ENCODE measurements around the gene PIRT.
"Not testable (repeated sequence)": the region's sequence is repeated elsewhere in the genome, so short reads cannot be mapped to it uniquely, and the experiment has no call there.

The PIRT gene

GRCh38 chr17:10837921-10838320 is at the start of gene PIRT:
PIRT (minus strand) TSS chr17:10838087; CDS start chr17:10825645, 12,442 bp downstream.
- H3K27me3 ChIP-seq (ENCODE audit: low read depth, low read length): no peaks in the 10 kb centered on the region
- no peaks in the 10 kb centered on the region for H3K4me1 ChIP-seq (ENCODE audit: control insufficient read depth in 1 of 2, insufficient read depth in 2 of 2, low read length in 2 of 2)
- H3K9me3 ChIP-seq (ENCODE audit: control insufficient read depth in 1 of 2, low read length in 2 of 2): no peaks in the 10 kb centered on the region
- H3K4me3 ChIP-seq (ENCODE audit: low read depth in 1 of 2, low read length in 2 of 2): no peak within 1 kb of the TSS
- no peak within 1 kb of the TSS for H3K27ac ChIP-seq (ENCODE audit: low read length)
- no peaks in the 10 kb centered on the region for H3K36me3 ChIP-seq (ENCODE audit: control insufficient read depth in 1 of 2, insufficient read depth in 2 of 2, low read length in 2 of 2)

GRCh38 chr17:10881959-10882358 is 44.1 kb upstream of the PIRT start:
- H3K36me3 ChIP-seq (ENCODE audit: control insufficient read depth in 1 of 2, insufficient read depth in 2 of 2, low read length in 2 of 2): no peaks in the 10 kb centered on the region
- no peak overlapping the region for H3K4me3 ChIP-seq (ENCODE audit: low read depth in 1 of 2, low read length in 2 of 2)
- no peaks in the 10 kb centered on the region for H3K9me3 ChIP-seq (ENCODE audit: control insufficient read depth in 1 of 2, low read length in 2 of 2)
- no peaks in the 10 kb centered on the region for H3K4me1 ChIP-seq (ENCODE audit: control insufficient read depth in 1 of 2, insufficient read depth in 2 of 2, low read length in 2 of 2)
- no peak overlapping the region for H3K27ac ChIP-seq (ENCODE audit: low read length)
- no peaks in the 10 kb centered on the region for H3K27me3 ChIP-seq (ENCODE audit: low read depth, low read length)

GRCh38 chr17:10879190-10879836 is 41.4 kb upstream of the PIRT start:
- Histone ChIP-seq H3K4me3 (ENCODE audit: low read depth in 1 of 2, low read length in 2 of 2) (no peak overlapping the region), H3K36me3 (ENCODE audit: control insufficient read depth in 1 of 2, insufficient read depth in 2 of 2, low read length in 2 of 2) (no peaks in the 10 kb centered on the region), H3K27ac (ENCODE audit: low read length) (no peak overlapping the region), H3K27me3 (ENCODE audit: low read depth, low read length) (no peaks in the 10 kb centered on the region), H3K9me3 (ENCODE audit: control insufficient read depth in 1 of 2, low read length in 2 of 2) (no peaks in the 10 kb centered on the region), H3K4me1 (ENCODE audit: control insufficient read depth in 1 of 2, insufficient read depth in 2 of 2, low read length in 2 of 2) (no peaks in the 10 kb centered on the region)

GRCh38 chr17:10875984-10876555 is 38.2 kb upstream of the PIRT start:
- Histone ChIP-seq H3K27ac (ENCODE audit: low read length) (no peak overlapping the region), H3K36me3 (ENCODE audit: control insufficient read depth in 1 of 2, insufficient read depth in 2 of 2, low read length in 2 of 2) (no peaks in the 10 kb centered on the region), H3K9me3 (ENCODE audit: control insufficient read depth in 1 of 2, low read length in 2 of 2) (no peaks in the 10 kb centered on the region), H3K4me1 (ENCODE audit: control insufficient read depth in 1 of 2, insufficient read depth in 2 of 2, low read length in 2 of 2) (no peaks in the 10 kb centered on the region), H3K4me3 (ENCODE audit: low read depth in 1 of 2, low read length in 2 of 2) (no peak overlapping the region), H3K27me3 (ENCODE audit: low read depth, low read length) (no peaks in the 10 kb centered on the region)

- Histone ChIP-seq H3K27ac (ENCODE audit: low read length) (no peak overlapping the region), H3K9me3 (ENCODE audit: control insufficient read depth in 1 of 2, low read length in 2 of 2) (no peaks in the 10 kb centered on the region), H3K4me3 (ENCODE audit: low read depth in 1 of 2, low read length in 2 of 2) (no peak overlapping the region), H3K27me3 (ENCODE audit: low read depth, low read length) (no peaks in the 10 kb centered on the region), H3K36me3 (ENCODE audit: control insufficient read depth in 1 of 2, insufficient read depth in 2 of 2, low read length in 2 of 2) (no peaks in the 10 kb centered on the region), H3K4me1 (ENCODE audit: control insufficient read depth in 1 of 2, insufficient read depth in 2 of 2, low read length in 2 of 2) (no peaks in the 10 kb centered on the region)
Measured at GRCh38 chr17:10875430-10875851, 37.6 kb upstream of the PIRT start.

- H3K27me3 ChIP-seq (ENCODE audit: low read depth, low read length): no peaks in the 10 kb centered on the region
- no peaks in the 10 kb centered on the region for H3K9me3 ChIP-seq (ENCODE audit: control insufficient read depth in 1 of 2, low read length in 2 of 2)
- no peaks in the 10 kb centered on the region for H3K36me3 ChIP-seq (ENCODE audit: control insufficient read depth in 1 of 2, insufficient read depth in 2 of 2, low read length in 2 of 2)
- no peak overlapping the region for H3K4me3 ChIP-seq (ENCODE audit: low read depth in 1 of 2, low read length in 2 of 2)
- H3K4me1 ChIP-seq (ENCODE audit: control insufficient read depth in 1 of 2, insufficient read depth in 2 of 2, low read length in 2 of 2): no peaks in the 10 kb centered on the region
- no peak overlapping the region for H3K27ac ChIP-seq (ENCODE audit: low read length)
Measured at GRCh38 chr17:10871914-10872313, 34.0 kb upstream of the PIRT start.

- Histone ChIP-seq H3K27me3 (ENCODE audit: low read depth, low read length) (no peaks in the 10 kb centered on the region), H3K4me1 (ENCODE audit: control insufficient read depth in 1 of 2, insufficient read depth in 2 of 2, low read length in 2 of 2) (no peaks in the 10 kb centered on the region), H3K27ac (ENCODE audit: low read length) (no peak overlapping the region), H3K4me3 (ENCODE audit: low read depth in 1 of 2, low read length in 2 of 2) (no peak overlapping the region), H3K9me3 (ENCODE audit: control insufficient read depth in 1 of 2, low read length in 2 of 2) (no peaks in the 10 kb centered on the region), H3K36me3 (ENCODE audit: control insufficient read depth in 1 of 2, insufficient read depth in 2 of 2, low read length in 2 of 2) (no peaks in the 10 kb centered on the region)
Measured at GRCh38 chr17:10870336-10871050, 32.6 kb upstream of the PIRT start.

GRCh38 chr17:10868744-10869143 is 30.9 kb upstream of the PIRT start:
- not testable (repeated sequence) for H3K9me3 ChIP-seq (ENCODE audit: control insufficient read depth in 1 of 2, low read length in 2 of 2); H3K27ac ChIP-seq (ENCODE audit: low read length); H3K27me3 ChIP-seq (ENCODE audit: low read depth, low read length); H3K4me1 ChIP-seq (ENCODE audit: control insufficient read depth in 1 of 2, insufficient read depth in 2 of 2, low read length in 2 of 2); H3K36me3 ChIP-seq (ENCODE audit: control insufficient read depth in 1 of 2, insufficient read depth in 2 of 2, low read length in 2 of 2); H3K4me3 ChIP-seq (ENCODE audit: low read depth in 1 of 2, low read length in 2 of 2)

- Histone ChIP-seq H3K36me3 (ENCODE audit: control insufficient read depth in 1 of 2, insufficient read depth in 2 of 2, low read length in 2 of 2) (no peaks in the 10 kb centered on the region), H3K9me3 (ENCODE audit: control insufficient read depth in 1 of 2, low read length in 2 of 2) (no peaks in the 10 kb centered on the region), H3K4me3 (ENCODE audit: low read depth in 1 of 2, low read length in 2 of 2) (no peak overlapping the region), H3K4me1 (ENCODE audit: control insufficient read depth in 1 of 2, insufficient read depth in 2 of 2, low read length in 2 of 2) (no peaks in the 10 kb centered on the region), H3K27me3 (ENCODE audit: low read depth, low read length) (no peaks in the 10 kb centered on the region), H3K27ac (ENCODE audit: low read length) (no peak overlapping the region)
Measured at GRCh38 chr17:10859051-10859450, 21.2 kb upstream of the PIRT start.

GRCh38 chr17:10857976-10858375 is 20.1 kb upstream of the PIRT start:
- H3K36me3 ChIP-seq (ENCODE audit: control insufficient read depth in 1 of 2, insufficient read depth in 2 of 2, low read length in 2 of 2): no peaks in the 10 kb centered on the region
- H3K27ac ChIP-seq (ENCODE audit: low read length): no peak overlapping the region
- no peak overlapping the region for H3K4me3 ChIP-seq (ENCODE audit: low read depth in 1 of 2, low read length in 2 of 2)
- no peaks in the 10 kb centered on the region for H3K27me3 ChIP-seq (ENCODE audit: low read depth, low read length)
- H3K9me3 ChIP-seq (ENCODE audit: control insufficient read depth in 1 of 2, low read length in 2 of 2): no peaks in the 10 kb centered on the region
- H3K4me1 ChIP-seq (ENCODE audit: control insufficient read depth in 1 of 2, insufficient read depth in 2 of 2, low read length in 2 of 2): no peaks in the 10 kb centered on the region

- H3K4me1 ChIP-seq (ENCODE audit: control insufficient read depth in 1 of 2, insufficient read depth in 2 of 2, low read length in 2 of 2); H3K36me3 ChIP-seq (ENCODE audit: control insufficient read depth in 1 of 2, insufficient read depth in 2 of 2, low read length in 2 of 2); H3K4me3 ChIP-seq (ENCODE audit: low read depth in 1 of 2, low read length in 2 of 2); H3K27ac ChIP-seq (ENCODE audit: low read length); H3K27me3 ChIP-seq (ENCODE audit: low read depth, low read length); H3K9me3 ChIP-seq (ENCODE audit: control insufficient read depth in 1 of 2, low read length in 2 of 2): not testable (repeated sequence)
Measured at GRCh38 chr17:10846636-10847035, 8.7 kb upstream of the PIRT start.
